ENCODE measurements around the gene GLIS1.
"Not testable (repeated sequence)": the region's sequence is repeated elsewhere in the genome, so short reads cannot be mapped to it uniquely, and the experiment has no call there.

Gene GLIS1

GRCh38 chr1:53739109-53739681, at the start of gene GLIS1:
Gene GLIS1, minus strand, starts transcription at chr1:53739164. Its CDS starts 1,100 bp downstream, at chr1:53738064.
- peak; percentile 35 for DNase-seq (ENCODE audit: low read depth, low spot score)

- DNase-seq (ENCODE audit: low read depth, low spot score) = no peak
Measured at GRCh38 chr1:53787655-53788054, 48.7 kb upstream of the GLIS1 start.

GRCh38 chr1:53783056-53783455, 44.1 kb upstream of the GLIS1 start:
- no peak for DNase-seq (ENCODE audit: low read depth, low spot score)

- no peak for DNase-seq (ENCODE audit: low read depth, low spot score)
Measured at GRCh38 chr1:53781654-53782053, 42.7 kb upstream of the GLIS1 start.

GRCh38 chr1:53777272-53777671, 38.3 kb upstream of the GLIS1 start:
- DNase-seq (ENCODE audit: low read depth, low spot score) = no peak

GRCh38 chr1:53771648-53772047, 32.7 kb upstream of the GLIS1 start:
- no peak for DNase-seq (ENCODE audit: low read depth, low spot score)

- DNase-seq (ENCODE audit: low read depth, low spot score) = no peak
Measured at GRCh38 chr1:53769780-53770179, 30.8 kb upstream of the GLIS1 start.

GRCh38 chr1:53769184-53769583, 30.2 kb upstream of the GLIS1 start:
- no peak for DNase-seq (ENCODE audit: low read depth, low spot score)

GRCh38 chr1:53766831-53767405, 28.0 kb upstream of the GLIS1 start:
- no peak for DNase-seq (ENCODE audit: low read depth, low spot score)

- no peak for DNase-seq (ENCODE audit: low read depth, low spot score)
Measured at GRCh38 chr1:53766194-53766742, 27.3 kb upstream of the GLIS1 start.

- no peak for DNase-seq (ENCODE audit: low read depth, low spot score)
Measured at GRCh38 chr1:53765657-53766056, 26.7 kb upstream of the GLIS1 start.

GRCh38 chr1:53763911-53764310, 24.9 kb upstream of the GLIS1 start:
- no peak for DNase-seq (ENCODE audit: low read depth, low spot score)

- no peak for DNase-seq (ENCODE audit: low read depth, low spot score)
Measured at GRCh38 chr1:53763461-53763860, 24.5 kb upstream of the GLIS1 start.

GRCh38 chr1:53760497-53760896, 21.5 kb upstream of the GLIS1 start:
- DNase-seq (ENCODE audit: low read depth, low spot score) = not testable (repeated sequence)

- no peak for DNase-seq (ENCODE audit: low read depth, low spot score)
Measured at GRCh38 chr1:53755874-53756273, 16.9 kb upstream of the GLIS1 start.

- DNase-seq (ENCODE audit: low read depth, low spot score) = no peak
Measured at GRCh38 chr1:53754484-53755312, 15.7 kb upstream of the GLIS1 start.

- DNase-seq (ENCODE audit: low read depth, low spot score) = no peak
Measured at GRCh38 chr1:53752281-53752680, 13.3 kb upstream of the GLIS1 start.

GRCh38 chr1:53747841-53748240, 8.9 kb upstream of the GLIS1 start:
- DNase-seq (ENCODE audit: low read depth, low spot score) = no peak

GRCh38 chr1:53740621-53741105, 1.7 kb upstream of the GLIS1 start:
- DNase-seq (ENCODE audit: low read depth, low spot score) = no peak

GRCh38 chr1:53738205-53739108, 507 bp downstream of the GLIS1 start:
- no peak for DNase-seq (ENCODE audit: low read depth, low spot score)

- DNase-seq (ENCODE audit: low read depth, low spot score) = no peak
Measured at GRCh38 chr1:53737648-53738204, 1.2 kb downstream of the GLIS1 start.
